ENCODE results near the gene KBTBD12. TPM values are rescaled to one million over a fixed set of nuclear protein-coding genes. Genes with fewer than 3 reads are reported as not detected.

The KBTBD12 gene
- total RNA-seq, 1 donor from 2014 or later, result 0.08 TPM

DNA sequence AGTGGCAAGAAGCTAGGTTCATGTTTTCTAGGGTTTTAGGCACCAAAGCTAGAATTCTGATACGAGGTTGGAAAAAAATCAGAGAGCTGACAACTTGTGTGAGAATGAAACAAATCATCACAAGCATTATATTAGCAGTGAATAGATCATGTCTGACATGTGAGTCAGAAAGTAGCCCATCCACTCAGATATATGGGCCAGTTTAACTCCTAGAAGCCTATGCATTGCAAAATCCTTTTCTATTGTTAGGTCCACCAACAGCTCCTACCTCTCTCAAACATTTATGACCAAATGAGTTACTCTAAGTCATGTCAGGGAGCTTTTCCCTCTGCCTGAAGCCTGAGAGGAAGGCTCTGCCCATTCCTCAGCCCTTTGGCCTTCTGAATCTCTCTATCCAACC, 44.0 kb downstream of the KBTBD12 start:
- Histone ChIP-seq H3K4me3 (ENCODE audit: low read depth, low read length) (no peak overlapping the region), H3K36me3 (ENCODE audit: control insufficient read depth, insufficient read depth, low read length) (no peaks in the 10 kb centered on the region), H3K27me3 (ENCODE audit: control insufficient read depth, insufficient read depth, low read length) (no peaks in the 10 kb centered on the region)
- DNase-seq (ENCODE audit: low read depth), result no peak
- TF ChIP-seq, protein P1, sequence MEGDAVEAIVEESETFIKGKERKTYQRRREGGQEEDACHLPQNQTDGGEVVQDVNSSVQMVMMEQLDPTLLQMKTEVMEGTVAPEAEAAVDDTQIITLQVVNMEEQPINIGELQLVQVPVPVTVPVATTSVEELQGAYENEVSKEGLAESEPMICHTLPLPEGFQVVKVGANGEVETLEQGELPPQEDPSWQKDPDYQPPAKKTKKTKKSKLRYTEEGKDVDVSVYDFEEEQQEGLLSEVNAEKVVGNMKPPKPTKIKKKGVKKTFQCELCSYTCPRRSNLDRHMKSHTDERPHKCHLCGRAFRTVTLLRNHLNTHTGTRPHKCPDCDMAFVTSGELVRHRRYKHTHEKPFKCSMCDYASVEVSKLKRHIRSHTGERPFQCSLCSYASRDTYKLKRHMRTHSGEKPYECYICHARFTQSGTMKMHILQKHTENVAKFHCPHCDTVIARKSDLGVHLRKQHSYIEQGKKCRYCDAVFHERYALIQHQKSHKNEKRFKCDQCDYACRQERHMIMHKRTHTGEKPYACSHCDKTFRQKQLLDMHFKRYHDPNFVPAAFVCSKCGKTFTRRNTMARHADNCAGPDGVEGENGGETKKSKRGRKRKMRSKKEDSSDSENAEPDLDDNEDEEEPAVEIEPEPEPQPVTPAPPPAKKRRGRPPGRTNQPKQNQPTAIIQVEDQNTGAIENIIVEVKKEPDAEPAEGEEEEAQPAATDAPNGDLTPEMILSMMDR (IDR thresholded peaks at IDR 0.05; ENCODE audit: insufficient read depth, low read length, poor library complexity, severe bottlenecking), result no peak

GRCh38 chr3:127959873-127960272, 44.8 kb downstream of the KBTBD12 start:
- no peaks in the 10 kb centered on the region for H3K27me3 ChIP-seq (ENCODE audit: control insufficient read depth, insufficient read depth, low read length)
- no peak for DNase-seq (ENCODE audit: low read depth)
- no peaks in the 10 kb centered on the region for H3K36me3 ChIP-seq (ENCODE audit: control insufficient read depth, insufficient read depth, low read length)
- TF ChIP-seq, protein P1 (IDR thresholded peaks at IDR 0.05; ENCODE audit: insufficient read depth, low read length, poor library complexity, severe bottlenecking), result peak; percentile 67
- H3K4me3 ChIP-seq (ENCODE audit: low read depth, low read length), result no peak overlapping the region

GRCh38 chr3:127960421-127960965, 45.5 kb downstream of the KBTBD12 start:
- H3K4me3 ChIP-seq (ENCODE audit: low read depth, low read length), result no peak overlapping the region
- TF ChIP-seq, protein P1 (IDR thresholded peaks at IDR 0.05; ENCODE audit: insufficient read depth, low read length, poor library complexity, severe bottlenecking), result no peak
- DNase-seq (ENCODE audit: low read depth), result no peak
- H3K36me3 ChIP-seq (ENCODE audit: control insufficient read depth, insufficient read depth, low read length), result no peaks in the 10 kb centered on the region
- no peaks in the 10 kb centered on the region for H3K27me3 ChIP-seq (ENCODE audit: control insufficient read depth, insufficient read depth, low read length)

DNA sequence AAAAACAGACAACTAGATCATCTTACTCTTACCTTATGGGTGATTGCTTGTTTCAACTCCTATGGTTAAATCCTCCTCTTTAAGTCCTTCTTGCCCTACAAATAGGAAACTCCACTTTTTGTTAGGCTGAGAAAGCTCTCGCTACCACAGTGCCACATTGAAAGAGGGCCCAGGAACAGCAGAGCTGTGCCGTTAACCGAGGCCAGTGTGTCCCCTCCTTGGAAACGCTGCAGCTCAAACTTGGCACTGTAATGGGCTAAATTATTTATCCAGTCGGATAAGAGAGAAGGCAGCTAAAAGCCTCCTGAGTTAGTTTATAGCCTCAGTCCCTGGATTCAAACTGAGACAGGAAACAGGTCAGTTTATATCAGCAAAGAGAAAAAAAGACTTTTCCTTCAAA, 46.1 kb downstream of the KBTBD12 start:
- DNase-seq (ENCODE audit: low read depth), result no peak

GRCh38 chr3:127961963-127962362, 46.9 kb downstream of the KBTBD12 start:
- peak; percentile 64 for DNase-seq (ENCODE audit: low read depth)
- Histone ChIP-seq H3K27me3 (ENCODE audit: control insufficient read depth, insufficient read depth, low read length) (no peaks in the 10 kb centered on the region), H3K36me3 (ENCODE audit: control insufficient read depth, insufficient read depth, low read length) (no peaks in the 10 kb centered on the region), H3K4me3 (ENCODE audit: low read depth, low read length) (no peak overlapping the region)
- TF ChIP-seq, protein P1 (IDR thresholded peaks at IDR 0.05; ENCODE audit: insufficient read depth, low read length, poor library complexity, severe bottlenecking), result no peak

More for the DNA sequence above, 46.1 kb downstream of the KBTBD12 start:
- Histone ChIP-seq H3K36me3 (ENCODE audit: control insufficient read depth, insufficient read depth, low read length) (no peaks in the 10 kb centered on the region), H3K27me3 (ENCODE audit: control insufficient read depth, insufficient read depth, low read length) (no peaks in the 10 kb centered on the region), H3K4me3 (ENCODE audit: low read depth, low read length) (no peak overlapping the region)
- TF ChIP-seq, protein P1 (IDR thresholded peaks at IDR 0.05; ENCODE audit: insufficient read depth, low read length, poor library complexity, severe bottlenecking), result no peak

GRCh38 chr3:127962937-127963336, 47.9 kb downstream of the KBTBD12 start:
- TF ChIP-seq, protein P1 (IDR thresholded peaks at IDR 0.05; ENCODE audit: insufficient read depth, low read length, poor library complexity, severe bottlenecking), result no peak
- no peak for DNase-seq (ENCODE audit: low read depth)
- Histone ChIP-seq H3K36me3 (ENCODE audit: control insufficient read depth, insufficient read depth, low read length) (no peaks in the 10 kb centered on the region), H3K4me3 (ENCODE audit: low read depth, low read length) (no peak overlapping the region), H3K27me3 (ENCODE audit: control insufficient read depth, insufficient read depth, low read length) (no peaks in the 10 kb centered on the region)

Data from kidney epithelial cell (primary cell).